AG20443 (cell line): Measurements from ENCODE around the gene INTS3.

Experiments
- DNase-seq: peaks from one replicate; pipeline ENCODE4 v3.0.0; 2012; ENCODE audit warnings: low spot score, mixed read lengths

The INTS3 gene, protein sequence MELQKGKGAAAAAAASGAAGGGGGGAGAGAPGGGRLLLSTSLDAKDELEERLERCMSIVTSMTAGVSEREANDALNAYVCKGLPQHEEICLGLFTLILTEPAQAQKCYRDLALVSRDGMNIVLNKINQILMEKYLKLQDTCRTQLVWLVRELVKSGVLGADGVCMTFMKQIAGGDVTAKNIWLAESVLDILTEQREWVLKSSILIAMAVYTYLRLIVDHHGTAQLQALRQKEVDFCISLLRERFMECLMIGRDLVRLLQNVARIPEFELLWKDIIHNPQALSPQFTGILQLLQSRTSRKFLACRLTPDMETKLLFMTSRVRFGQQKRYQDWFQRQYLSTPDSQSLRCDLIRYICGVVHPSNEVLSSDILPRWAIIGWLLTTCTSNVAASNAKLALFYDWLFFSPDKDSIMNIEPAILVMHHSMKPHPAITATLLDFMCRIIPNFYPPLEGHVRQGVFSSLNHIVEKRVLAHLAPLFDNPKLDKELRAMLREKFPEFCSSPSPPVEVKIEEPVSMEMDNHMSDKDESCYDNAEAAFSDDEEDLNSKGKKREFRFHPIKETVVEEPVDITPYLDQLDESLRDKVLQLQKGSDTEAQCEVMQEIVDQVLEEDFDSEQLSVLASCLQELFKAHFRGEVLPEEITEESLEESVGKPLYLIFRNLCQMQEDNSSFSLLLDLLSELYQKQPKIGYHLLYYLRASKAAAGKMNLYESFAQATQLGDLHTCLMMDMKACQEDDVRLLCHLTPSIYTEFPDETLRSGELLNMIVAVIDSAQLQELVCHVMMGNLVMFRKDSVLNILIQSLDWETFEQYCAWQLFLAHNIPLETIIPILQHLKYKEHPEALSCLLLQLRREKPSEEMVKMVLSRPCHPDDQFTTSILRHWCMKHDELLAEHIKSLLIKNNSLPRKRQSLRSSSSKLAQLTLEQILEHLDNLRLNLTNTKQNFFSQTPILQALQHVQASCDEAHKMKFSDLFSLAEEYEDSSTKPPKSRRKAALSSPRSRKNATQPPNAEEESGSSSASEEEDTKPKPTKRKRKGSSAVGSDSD

DNA sequence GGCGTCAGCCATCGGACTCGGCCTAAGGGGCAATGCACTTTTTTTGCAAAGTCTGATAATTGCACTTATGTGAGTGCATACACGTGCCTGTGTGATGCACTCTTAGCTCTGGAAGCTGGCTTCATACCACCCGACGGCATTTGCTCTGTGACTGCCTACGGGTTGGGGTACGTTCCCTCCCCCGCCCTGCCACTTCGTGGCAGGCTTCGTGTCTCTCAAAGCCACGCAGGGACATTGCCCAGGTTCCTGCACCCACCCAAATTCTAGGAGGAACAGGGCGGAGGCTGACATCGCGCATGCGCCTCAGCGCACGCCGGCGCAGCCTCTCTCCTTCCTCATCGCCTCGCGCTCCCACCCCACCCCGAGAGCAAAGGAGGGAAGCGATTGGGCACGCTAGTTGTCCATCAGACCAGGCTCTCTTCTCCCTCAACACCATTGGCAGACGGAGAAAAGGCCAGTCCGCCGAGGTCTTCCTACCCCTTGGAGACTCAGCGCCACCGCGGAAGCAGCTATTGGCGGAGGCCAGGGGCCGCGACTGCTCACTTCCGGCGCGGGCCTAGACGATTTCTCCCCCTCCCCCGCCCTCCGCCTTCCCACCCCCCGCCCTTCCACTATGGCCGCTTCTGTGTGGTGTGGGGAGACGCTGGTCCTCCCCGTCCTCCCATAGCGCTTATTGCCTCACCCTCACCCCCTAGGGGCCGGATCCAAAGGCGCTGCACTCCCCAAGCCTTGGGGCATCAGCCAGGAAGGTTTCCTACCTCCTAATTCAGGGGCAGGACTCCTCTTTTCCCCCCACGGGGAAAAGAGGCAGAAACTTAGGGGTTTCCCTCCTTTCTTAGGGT is at the start of gene INTS3:
INTS3 (plus strand) TSS at position 588 of the 842 bp plus-strand sequence. CDS start 585 bp downstream, outside the sequence.
- DNase-seq, result peak; percentile 99

DNA sequence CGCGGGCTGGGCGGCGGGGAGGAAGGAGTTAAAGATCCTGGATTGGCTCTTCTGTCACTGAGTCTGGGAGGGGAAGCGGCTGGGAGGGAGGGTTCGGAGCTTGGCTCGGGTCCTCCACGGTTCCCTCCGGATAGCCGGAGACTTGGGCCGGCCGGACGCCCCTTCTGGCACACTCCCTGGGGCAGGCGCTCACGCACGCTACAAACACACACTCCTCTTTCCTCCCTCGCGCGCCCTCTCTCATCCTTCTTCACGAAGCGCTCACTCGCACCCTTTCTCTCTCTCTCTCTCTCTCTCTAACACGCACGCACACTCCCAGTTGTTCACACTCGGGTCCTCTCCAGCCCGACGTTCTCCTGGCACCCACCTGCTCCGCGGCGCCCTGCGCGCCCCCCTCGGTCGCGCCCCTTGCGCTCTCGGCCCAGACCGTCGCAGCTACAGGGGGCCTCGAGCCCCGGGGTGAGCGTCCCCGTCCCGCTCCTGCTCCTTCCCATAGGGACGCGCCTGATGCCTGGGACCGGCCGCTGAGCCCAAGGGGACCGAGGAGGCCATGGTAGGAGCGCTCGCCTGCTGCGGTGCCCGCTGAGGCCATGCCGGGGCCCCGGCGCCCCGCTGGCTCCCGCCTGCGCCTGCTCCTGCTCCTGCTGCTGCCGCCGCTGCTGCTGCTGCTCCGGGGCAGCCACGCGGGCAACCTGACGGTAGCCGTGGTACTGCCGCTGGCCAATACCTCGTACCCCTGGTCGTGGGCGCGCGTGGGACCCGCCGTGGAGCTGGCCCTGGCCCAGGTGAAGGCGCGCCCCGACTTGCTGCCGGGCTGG is 49.1 kb upstream of the INTS3 start, which contains the start of gene NPR1:
NPR1 (plus strand) TSS at position 170 of the 818 bp plus-strand sequence; CDS start at position 591, 421 bp downstream.
- DNase-seq, result peak; percentile 69

GRCh38 chr1:153679337-153680119 is 48.3 kb upstream of the INTS3 start:
- peak; percentile 35 for DNase-seq

DNA sequence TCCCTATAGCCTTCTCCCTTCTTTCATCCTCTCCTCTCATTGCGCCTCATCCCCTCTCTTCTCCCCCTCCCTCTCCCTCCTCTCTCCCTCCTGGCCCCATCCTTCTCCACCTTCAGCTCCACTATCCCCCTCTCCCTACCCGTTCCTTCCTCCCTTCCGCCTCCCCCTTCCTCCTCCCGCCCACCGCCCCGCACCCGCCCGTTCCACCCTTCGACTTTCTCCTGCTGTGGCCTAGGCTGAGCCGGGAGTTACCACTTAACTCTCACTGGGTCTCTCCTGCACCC is 47.8 kb upstream of the INTS3 start:
- DNase-seq, result no peak

- no peak for DNase-seq
Observed at GRCh38 chr1:153682730-153683129, 45.1 kb upstream of the INTS3 start.

GRCh38 chr1:153683854-153684253 is 44.0 kb upstream of the INTS3 start:
- DNase-seq, result peak; percentile 64

GRCh38 chr1:153684892-153685291 is 43.0 kb upstream of the INTS3 start:
- DNase-seq, result no peak

GRCh38 chr1:153685544-153686340 is 42.1 kb upstream of the INTS3 start:
- DNase-seq, result peak; percentile 7

- DNase-seq, result no peak
Observed at GRCh38 chr1:153687346-153688125, 40.3 kb upstream of the INTS3 start.

GRCh38 chr1:153688276-153688675 is 39.6 kb upstream of the INTS3 start:
- DNase-seq, result no peak

DNA sequence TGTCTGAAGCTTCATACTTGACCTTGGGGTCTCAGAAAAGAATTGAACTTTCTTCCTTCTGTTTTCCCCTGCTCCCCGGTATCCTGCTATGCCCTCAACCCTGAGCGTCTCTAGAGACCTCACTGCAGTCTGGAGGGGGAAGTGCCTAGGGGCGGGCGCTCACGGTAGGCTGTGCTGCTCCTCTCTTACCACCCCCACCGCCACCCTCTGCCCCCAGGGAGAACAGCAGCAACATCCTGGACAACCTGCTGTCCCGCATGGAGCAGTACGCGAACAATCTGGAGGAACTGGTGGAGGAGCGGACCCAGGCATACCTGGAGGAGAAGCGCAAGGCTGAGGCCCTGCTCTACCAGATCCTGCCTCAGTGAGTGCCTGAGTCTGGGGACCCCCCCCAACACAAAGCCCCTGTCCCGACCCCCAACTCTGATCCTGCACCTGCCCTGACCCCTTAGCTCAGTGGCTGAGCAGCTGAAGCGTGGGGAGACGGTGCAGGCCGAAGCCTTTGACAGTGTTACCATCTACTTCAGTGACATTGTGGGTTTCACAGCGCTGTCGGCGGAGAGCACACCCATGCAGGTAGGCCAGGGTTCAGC is 39.0 kb upstream of the INTS3 start:
- DNase-seq, result no peak

DNA sequence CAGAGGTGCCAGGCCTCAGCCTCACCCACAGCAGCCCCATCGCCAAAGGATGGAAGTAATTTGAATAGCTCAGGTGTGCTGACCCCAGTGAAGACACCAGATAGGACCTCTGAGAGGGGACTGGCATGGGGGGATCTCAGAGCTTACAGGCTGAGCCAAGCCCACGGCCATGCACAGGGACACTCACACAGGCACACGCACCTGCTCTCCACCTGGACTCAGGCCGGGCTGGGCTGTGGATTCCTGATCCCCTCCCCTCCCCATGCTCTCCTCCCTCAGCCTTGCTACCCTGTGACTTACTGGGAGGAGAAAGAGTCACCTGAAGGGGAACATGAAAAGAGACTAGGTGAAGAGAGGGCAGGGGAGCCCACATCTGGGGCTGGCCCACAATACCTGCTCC is 34.4 kb upstream of the INTS3 start:
- no peak for DNase-seq

DNA sequence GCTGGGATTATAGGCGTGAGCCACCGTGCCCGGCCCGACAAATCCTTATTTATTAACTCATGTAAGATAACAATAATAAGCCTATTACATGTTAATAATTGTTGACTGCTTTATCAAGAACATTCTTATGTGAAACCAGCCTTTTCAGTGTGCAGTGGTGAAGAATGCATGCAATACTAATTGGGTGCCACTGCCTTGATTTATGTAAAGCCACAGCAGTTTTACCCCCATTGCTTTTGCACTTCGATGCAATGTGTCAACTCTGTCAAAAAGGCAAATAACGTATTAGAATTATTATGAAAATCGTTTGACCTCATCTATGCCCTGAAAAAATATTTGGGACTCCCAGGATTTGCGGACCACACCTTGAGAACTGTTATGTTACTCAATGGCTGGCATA is 31.1 kb upstream of the INTS3 start:
- DNase-seq, result no peak

DNA sequence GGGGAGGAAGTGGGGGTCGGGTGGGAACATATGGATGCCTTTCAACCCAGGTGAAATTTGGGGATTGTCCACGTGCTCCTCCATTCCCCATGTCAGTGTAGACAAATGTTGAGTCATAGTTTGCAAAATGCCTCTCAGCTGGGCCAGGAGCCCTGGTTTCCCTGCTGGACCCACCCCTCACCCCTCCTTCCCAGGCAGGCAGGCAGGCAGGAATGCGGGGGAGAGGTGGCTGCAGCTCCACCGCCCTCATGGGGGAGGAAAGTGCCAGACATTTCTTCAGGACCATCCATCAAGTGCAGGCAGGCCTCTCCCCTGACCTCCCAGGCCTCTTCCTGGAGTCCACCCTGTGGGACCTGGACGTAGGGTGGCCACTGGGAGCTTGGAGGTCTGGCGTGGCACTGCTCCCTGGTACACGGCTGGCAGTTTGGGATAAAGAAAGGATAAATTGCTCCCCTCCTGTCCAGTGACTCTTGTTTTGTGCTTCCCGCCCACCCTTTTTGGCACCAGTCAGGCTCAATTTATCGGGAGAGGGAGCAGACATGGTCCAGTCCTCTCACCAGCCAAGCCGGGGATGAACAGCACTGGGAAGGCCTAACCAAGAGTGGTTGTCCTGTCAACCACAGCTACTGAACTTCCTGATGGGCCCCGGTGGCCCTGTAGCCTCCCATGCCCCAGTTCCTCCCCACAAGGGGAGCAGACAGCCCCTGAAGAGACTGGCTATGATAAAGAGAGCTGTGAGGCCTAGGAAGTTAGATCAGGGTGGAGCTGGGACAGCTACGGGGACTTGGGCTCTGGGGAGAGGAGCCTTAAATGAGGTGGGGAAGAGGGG is 30.4 kb upstream of the INTS3 start:
- DNase-seq, result peak; percentile 35

DNA sequence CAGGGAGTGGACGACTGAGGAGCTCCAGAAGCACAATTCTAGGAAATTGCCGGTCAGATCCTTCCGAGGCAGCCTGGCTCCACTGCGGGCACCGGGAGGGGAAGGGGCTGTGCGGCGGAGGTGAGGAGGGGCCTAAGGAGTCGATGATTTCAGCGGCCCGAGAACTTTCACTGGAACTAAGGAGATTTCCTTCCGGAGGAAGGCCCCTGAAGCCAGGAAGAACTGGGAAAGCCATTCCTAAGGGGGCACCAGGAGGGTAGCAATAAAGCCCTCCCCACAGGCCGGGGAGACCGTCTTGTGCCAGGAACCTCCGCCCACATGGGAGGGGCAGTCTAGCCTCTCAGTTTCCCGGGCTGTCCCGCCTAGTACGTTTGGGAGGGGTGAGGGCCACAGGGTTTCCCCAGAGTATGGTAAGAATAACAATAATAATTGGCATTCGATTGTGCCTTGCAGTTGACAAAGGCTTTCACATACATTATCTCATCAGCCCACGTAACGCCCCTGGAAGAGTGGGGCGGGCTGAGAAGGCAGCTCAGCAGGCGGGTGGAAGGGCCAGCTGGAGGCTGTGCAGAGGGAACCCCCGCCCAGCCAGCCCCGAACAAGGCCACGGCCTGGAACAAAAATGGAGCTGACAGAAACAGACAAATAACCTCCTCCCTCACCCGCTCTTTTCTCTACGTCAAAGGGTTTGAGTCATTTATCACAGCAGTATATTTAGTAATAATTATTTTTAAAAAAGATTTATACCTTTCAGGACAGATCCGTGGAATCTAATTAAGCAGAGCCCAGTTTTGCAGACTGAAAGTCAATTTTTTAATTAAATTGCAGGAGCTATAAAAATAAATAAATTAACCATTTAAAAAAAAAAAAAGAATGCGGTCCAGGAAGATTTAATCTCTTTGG is 29.6 kb upstream of the INTS3 start:
- no peak for DNase-seq
